GM12864 (cell line): ENCODE results near the gene P2RY6.
"Not testable (repeated sequence)": the region's sequence is repeated elsewhere in the genome, so short reads cannot be mapped to it uniquely, and the experiment has no call there.

Source experiments
- DNase-seq: peaks from one replicate; pipeline ENCODE4 v3.0.0-alpha.2; 2011; ENCODE audit warnings: low read depth
- H3K4me3 ChIP-seq: 2 replicates; pipeline ENCODE4 v1.5.1; 2011; ENCODE audit warnings: mild to moderate bottlenecking, low read depth, low read length, control low read depth
- TF ChIP-seq, protein P1 (sequence below): IDR thresholded peaks from 2 replicates; pipeline ENCODE4 v1.5.1; 2011; ENCODE audit warnings: low read depth, mild to moderate bottlenecking, moderate library complexity, low read length, control low read depth, inconsistent platforms; ENCODE audit errors: missing control alignments

The P2RY6 gene

GRCh38 chr11:73228268-73229134 lies 43.6 kb upstream of the P2RY6 start:
- TF ChIP-seq, protein P1, sequence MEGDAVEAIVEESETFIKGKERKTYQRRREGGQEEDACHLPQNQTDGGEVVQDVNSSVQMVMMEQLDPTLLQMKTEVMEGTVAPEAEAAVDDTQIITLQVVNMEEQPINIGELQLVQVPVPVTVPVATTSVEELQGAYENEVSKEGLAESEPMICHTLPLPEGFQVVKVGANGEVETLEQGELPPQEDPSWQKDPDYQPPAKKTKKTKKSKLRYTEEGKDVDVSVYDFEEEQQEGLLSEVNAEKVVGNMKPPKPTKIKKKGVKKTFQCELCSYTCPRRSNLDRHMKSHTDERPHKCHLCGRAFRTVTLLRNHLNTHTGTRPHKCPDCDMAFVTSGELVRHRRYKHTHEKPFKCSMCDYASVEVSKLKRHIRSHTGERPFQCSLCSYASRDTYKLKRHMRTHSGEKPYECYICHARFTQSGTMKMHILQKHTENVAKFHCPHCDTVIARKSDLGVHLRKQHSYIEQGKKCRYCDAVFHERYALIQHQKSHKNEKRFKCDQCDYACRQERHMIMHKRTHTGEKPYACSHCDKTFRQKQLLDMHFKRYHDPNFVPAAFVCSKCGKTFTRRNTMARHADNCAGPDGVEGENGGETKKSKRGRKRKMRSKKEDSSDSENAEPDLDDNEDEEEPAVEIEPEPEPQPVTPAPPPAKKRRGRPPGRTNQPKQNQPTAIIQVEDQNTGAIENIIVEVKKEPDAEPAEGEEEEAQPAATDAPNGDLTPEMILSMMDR: no peak

DNA sequence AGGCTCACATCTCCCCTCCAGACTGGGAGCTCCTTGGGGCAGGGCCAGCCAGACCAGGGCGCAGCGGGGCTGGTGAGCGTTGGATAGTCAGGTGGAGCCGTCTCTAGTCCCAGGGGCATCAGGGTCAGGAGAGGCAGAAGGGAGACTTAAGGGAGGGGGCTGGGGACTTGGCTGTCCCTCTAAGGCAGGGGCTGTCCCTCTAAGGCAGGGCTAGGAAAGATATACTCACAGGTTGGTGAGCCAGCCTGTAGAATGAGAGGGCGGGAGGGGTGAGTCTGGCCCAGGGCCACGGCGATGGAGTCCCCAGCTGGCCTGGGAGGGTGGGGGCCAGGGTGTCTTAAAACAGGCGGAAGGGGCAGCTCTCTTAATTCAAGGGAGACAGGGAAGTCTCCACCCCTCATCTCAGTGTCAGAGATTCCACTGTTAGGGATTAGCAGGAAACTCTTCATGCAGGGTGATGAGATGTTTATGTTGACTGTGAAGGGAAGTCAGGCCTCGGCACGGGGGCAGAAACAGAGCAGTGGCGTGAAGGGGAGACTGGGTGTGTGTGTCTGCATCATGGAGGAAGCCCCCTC lies 42.7 kb upstream of the P2RY6 start:
- no peak overlapping the region for H3K4me3 ChIP-seq
- DNase-seq: no peak
- TF ChIP-seq, protein P1: no peak

More at GRCh38 chr11:73228268-73229134, 43.6 kb upstream of the P2RY6 start:
- no peak overlapping the region for H3K4me3 ChIP-seq
- DNase-seq: no peak

DNA sequence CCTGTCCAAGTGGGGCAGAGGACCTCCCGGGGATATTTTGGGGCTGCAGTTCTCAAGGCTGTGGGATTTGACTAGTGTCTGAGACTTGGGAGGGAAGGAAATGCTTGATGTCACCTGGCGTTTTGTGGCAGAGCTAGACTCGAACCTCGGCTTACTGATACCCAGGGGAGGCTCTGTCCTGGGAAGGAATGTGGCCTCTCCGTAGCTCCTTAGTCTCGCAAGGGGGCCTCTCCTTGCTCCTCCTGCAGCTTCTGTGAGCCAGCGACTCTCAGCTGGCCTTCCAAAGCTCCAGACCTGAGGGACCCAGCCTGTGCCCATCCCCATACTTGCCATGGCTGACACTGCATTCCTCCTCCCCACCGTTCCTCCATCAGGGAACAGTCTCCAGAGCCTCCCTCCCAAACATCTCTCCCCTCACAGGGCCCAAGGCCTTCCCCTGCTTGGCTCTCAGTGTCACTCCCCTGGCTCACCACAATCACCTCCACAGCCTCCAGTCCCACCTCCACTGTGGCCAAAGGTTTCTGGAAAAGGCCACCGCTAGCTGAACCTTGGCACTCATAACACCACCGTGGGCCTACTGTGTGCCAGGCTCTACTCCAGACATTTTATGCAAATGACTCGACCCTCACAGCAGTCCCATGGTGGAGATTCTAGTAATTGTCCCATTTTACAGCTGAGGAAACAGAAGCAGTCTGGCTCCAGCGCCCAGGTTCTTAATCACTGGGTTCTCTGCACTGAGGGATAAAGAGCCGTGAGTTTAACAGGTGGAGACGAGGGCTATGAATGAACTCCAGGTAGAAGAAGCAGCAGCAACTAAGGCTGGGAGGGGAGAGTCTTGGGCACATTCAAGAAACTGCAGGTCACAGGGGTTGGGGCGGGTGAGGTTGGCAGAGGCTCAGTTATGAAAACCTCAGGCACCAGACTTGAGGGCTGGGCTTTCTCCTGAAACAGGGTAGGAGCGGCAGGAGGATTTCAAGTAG lies 42.0 kb upstream of the P2RY6 start:
- no peak overlapping the region for H3K4me3 ChIP-seq
- DNase-seq: no peak
- TF ChIP-seq, protein P1: no peak

- DNase-seq: no peak
- TF ChIP-seq, protein P1: no peak
- H3K4me3 ChIP-seq: no peak overlapping the region
Measured at GRCh38 chr11:73230931-73231330, 41.2 kb upstream of the P2RY6 start.

DNA sequence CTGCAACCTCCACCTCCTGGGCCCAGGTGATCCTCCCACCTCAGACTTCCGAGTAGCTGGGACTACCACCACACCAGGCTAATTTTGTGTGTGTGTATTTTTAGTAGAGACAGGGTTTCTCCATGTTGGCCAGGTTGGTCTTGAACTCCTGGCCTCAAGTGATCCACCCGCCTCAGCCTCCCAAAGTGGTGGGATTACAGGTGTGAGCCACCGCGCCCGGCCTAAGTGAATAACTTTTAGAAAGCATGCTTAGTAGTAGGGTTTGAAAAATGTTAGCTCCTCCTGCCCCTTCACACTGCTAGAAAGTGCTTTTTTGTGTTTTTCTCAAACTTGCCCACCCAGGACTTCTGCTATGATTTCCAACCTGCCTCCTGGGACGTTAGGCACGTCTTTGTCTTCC lies 39.7 kb upstream of the P2RY6 start:
- DNase-seq: not testable (repeated sequence)

GRCh38 chr11:73233211-73233610 lies 38.9 kb upstream of the P2RY6 start:
- DNase-seq: no peak
- TF ChIP-seq, protein P1: no peak

More for the DNA sequence above, 39.7 kb upstream of the P2RY6 start:
- not testable (repeated sequence) for H3K4me3 ChIP-seq

More at GRCh38 chr11:73233211-73233610, 38.9 kb upstream of the P2RY6 start:
- no peak overlapping the region for H3K4me3 ChIP-seq
